Type B pancreatic cell (in vitro differentiated cells): Measurements from ENCODE around the gene PRSS38. TPM values are rescaled to one million over a fixed set of nuclear protein-coding genes. Genes with fewer than 3 reads are reported as not detected.

Experiments used
- DNase-seq: peaks from one replicate; pipeline ENCODE4 v3.0.0; 2021; ENCODE audit warnings: mixed read lengths; ENCODE audit not compliant: unreplicated experiment; ENCODE audit errors: extremely low spot score
- H3K27ac Mint-ChIP-seq: 2 replicates; pipeline ENCODE4 v1.8.0; 2021; ENCODE audit warnings: mild to moderate bottlenecking, mixed read lengths
- H3K27me3 Mint-ChIP-seq: 2 replicates; pipeline ENCODE4 v1.8.0; 2021; ENCODE audit warnings: mixed read lengths
- H3K36me3 Mint-ChIP-seq: 2 replicates; pipeline ENCODE4 v1.8.0; 2021; ENCODE audit warnings: mixed read lengths
- H3K4me1 Mint-ChIP-seq: one replicate; pipeline ENCODE4 v1.8.0; 2021; ENCODE audit warnings: mixed read lengths; ENCODE audit not compliant: unreplicated experiment
- H3K4me3 Mint-ChIP-seq: 2 replicates; pipeline ENCODE4 v1.8.0; 2021; ENCODE audit warnings: mild to moderate bottlenecking, mixed read lengths
- H3K9me3 Mint-ChIP-seq: 2 replicates; pipeline ENCODE4 v1.8.0; 2021; ENCODE audit warnings: mixed read lengths
- CTCF ChIP-seq: fragments of 200-600 bp; sonication (generic); conservative IDR thresholded peaks from 2 replicates; pipeline ENCODE4 v1.5.0; 2021; ENCODE audit warnings: antibody characterized with exemption, mild to moderate bottlenecking
- total RNA-seq: library from RNA; stranded (reverse); gene quantifications from 2 replicates; pipeline ENCODE4 v1.2.1, GENCODE V29; 2021; ENCODE audit warnings: low replicate concordance

Gene PRSS38
- total RNA-seq, 1 donor from 2014 or later, result not detected

- TF ChIP-seq CTCF, result no peak
- DNase-seq, result no peak
- H3K27ac Mint-ChIP-seq, result no peak overlapping the region
- H3K9me3 Mint-ChIP-seq, result no peaks in the 10 kb centered on the region
- no peaks in the 10 kb centered on the region for H3K36me3 Mint-ChIP-seq
- no peaks in the 10 kb centered on the region for H3K4me1 Mint-ChIP-seq
- H3K27me3 Mint-ChIP-seq, result peaks cover 11% of the 10 kb centered on the region
- H3K4me3 Mint-ChIP-seq, result no peak overlapping the region
Measured at GRCh38 chr1:227805606-227806197, 9.8 kb upstream of the PRSS38 start.

DNA sequence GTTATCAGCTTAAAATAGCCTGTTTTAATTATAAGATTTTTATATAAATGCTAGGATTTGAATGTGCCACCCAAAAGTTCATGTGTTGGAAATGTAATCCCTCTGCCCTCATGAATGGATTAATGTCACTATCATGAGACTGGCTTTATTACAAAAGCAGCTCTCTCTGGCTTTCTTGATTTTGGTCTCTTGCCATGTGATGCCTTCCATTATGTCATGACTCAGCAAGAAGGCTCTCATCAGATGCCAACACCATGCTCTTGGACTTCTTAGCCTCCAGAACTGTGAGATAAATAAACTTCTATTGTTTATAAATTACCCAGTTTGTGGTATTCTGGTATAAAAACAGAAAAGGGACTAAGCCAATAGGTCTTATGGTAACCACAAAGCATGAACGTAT lies 6.9 kb upstream of the PRSS38 start:
- peaks cover 7% of the 10 kb centered on the region for H3K9me3 Mint-ChIP-seq
- no peaks in the 10 kb centered on the region for H3K36me3 Mint-ChIP-seq
- H3K4me1 Mint-ChIP-seq, result no peaks in the 10 kb centered on the region
- no peak overlapping the region for H3K4me3 Mint-ChIP-seq
- DNase-seq, result no peak
- H3K27ac Mint-ChIP-seq, result no peak overlapping the region
- no peak for TF ChIP-seq CTCF
- H3K27me3 Mint-ChIP-seq, result peaks cover 7% of the 10 kb centered on the region

DNA sequence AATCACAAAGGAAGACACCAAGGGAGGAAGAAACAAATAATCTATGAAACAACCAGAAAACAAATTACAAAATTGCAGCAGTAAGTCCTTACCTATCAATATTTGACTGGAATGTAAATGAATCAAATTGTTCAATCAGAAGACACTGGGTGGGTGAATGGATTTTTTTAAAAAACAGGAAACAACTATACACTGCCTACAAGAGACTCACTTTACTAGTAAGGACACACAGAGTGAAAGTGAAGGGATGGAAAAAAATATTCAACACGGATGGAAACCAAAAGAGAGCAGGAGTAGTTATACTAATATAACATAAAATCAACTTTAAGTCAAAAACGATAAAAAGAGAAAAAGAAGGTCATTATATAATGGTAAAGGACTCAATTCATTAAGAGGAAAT lies 6.4 kb upstream of the PRSS38 start:
- Mint-ChIP-seq H3K27me3 (peaks cover 7% of the 10 kb centered on the region), H3K36me3 (no peaks in the 10 kb centered on the region), H3K4me1 (no peaks in the 10 kb centered on the region), H3K9me3 (peaks cover 7% of the 10 kb centered on the region), H3K4me3 (no peak overlapping the region), H3K27ac (no peak overlapping the region)
- no peak for TF ChIP-seq CTCF
- DNase-seq, result no peak

- no peak for DNase-seq
- no peaks in the 10 kb centered on the region for H3K4me1 Mint-ChIP-seq
- H3K36me3 Mint-ChIP-seq, result no peaks in the 10 kb centered on the region
- H3K27ac Mint-ChIP-seq, result no peak overlapping the region
- peaks cover 7% of the 10 kb centered on the region for H3K9me3 Mint-ChIP-seq
- no peak overlapping the region for H3K4me3 Mint-ChIP-seq
- no peaks in the 10 kb centered on the region for H3K27me3 Mint-ChIP-seq
- no peak for TF ChIP-seq CTCF
Measured at GRCh38 chr1:227813962-227814361, 1.5 kb upstream of the PRSS38 start.

GRCh38 chr1:227816750-227817446 lies 1.4 kb downstream of the PRSS38 start:
- TF ChIP-seq CTCF, result no peak
- DNase-seq, result no peak
- no peak overlapping the region for H3K4me3 Mint-ChIP-seq
- H3K27me3 Mint-ChIP-seq, result no peaks in the 10 kb centered on the region
- H3K27ac Mint-ChIP-seq, result no peak overlapping the region
- no peaks in the 10 kb centered on the region for H3K4me1 Mint-ChIP-seq
- peaks cover 7% of the 10 kb centered on the region for H3K9me3 Mint-ChIP-seq
- no peaks in the 10 kb centered on the region for H3K36me3 Mint-ChIP-seq
